ENCODE measurements around the gene LDB2.

The LDB2 gene

DNA sequence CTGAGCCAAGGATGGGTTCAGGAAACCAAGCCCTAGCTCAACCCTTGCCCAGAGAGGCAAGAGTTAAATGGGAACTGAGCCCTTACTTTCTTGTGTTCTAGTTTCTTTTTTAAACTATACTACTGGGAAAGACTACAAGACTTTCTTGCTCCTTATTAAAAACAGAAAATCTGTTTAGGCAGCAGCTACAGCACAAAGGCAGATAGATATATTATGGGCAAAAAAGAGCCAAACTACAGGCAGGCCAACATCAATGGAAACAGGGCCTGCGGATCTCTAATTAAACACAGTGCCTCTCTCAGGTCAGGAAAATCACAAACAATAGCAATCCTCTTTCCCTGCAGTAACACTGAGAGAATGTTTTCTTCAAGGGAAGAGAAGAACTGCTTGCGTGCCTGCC, 226.0 kb downstream of the LDB2 start:
- no peak overlapping the region for H3K4me3 ChIP-seq (ENCODE audit: low read depth, low read length)
- no peak for DNase-seq (ENCODE audit: low read depth)
- TF ChIP-seq CTCF (IDR thresholded peaks at IDR 0.05; ENCODE audit: insufficient read depth, low read depth, low read length, missing control alignments): no peak

DNA sequence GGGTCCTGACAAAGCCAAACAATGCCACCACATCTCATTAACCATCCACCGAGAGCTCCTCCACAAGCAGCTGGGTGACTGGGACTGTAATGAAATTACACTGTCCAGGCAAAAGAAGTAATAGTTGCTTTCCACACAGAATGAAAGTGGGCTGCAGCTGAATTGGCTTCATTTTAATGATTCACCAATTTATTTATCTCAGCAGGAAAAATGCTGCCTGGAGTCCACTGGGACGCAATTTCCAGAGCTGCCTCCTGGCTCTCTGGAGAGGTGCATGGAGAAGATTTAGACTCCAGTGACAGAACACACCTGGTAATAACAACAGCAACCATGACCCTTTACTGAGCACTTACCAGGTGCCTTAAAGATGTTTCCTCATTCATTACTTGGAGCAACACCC, 226.7 kb downstream of the LDB2 start:
- TF ChIP-seq CTCF (IDR thresholded peaks at IDR 0.05; ENCODE audit: insufficient read depth, low read depth, low read length, missing control alignments): no peak
- DNase-seq (ENCODE audit: low read depth): no peak
- no peak overlapping the region for H3K4me3 ChIP-seq (ENCODE audit: low read depth, low read length)

GRCh38 chr4:16670727-16671126, 227.7 kb downstream of the LDB2 start:
- H3K4me3 ChIP-seq (ENCODE audit: low read depth, low read length): no peak overlapping the region
- DNase-seq (ENCODE audit: low read depth): no peak
- no peak for TF ChIP-seq CTCF (IDR thresholded peaks at IDR 0.05; ENCODE audit: insufficient read depth, low read depth, low read length, missing control alignments)

- no peak overlapping the region for H3K4me3 ChIP-seq (ENCODE audit: low read depth, low read length)
- DNase-seq (ENCODE audit: low read depth): no peak
- TF ChIP-seq CTCF (IDR thresholded peaks at IDR 0.05; ENCODE audit: insufficient read depth, low read depth, low read length, missing control alignments): no peak
Observed at GRCh38 chr4:16669036-16669435, 229.4 kb downstream of the LDB2 start.

GRCh38 chr4:16668488-16668887, 230.0 kb downstream of the LDB2 start:
- DNase-seq (ENCODE audit: low read depth): no peak
- H3K4me3 ChIP-seq (ENCODE audit: low read depth, low read length): no peak overlapping the region
- TF ChIP-seq CTCF (IDR thresholded peaks at IDR 0.05; ENCODE audit: insufficient read depth, low read depth, low read length, missing control alignments): no peak

- no peak for DNase-seq (ENCODE audit: low read depth)
- H3K4me3 ChIP-seq (ENCODE audit: low read depth, low read length): no peak overlapping the region
- TF ChIP-seq CTCF (IDR thresholded peaks at IDR 0.05; ENCODE audit: insufficient read depth, low read depth, low read length, missing control alignments): no peak
Observed at GRCh38 chr4:16667464-16667863, 231.0 kb downstream of the LDB2 start.

DNA sequence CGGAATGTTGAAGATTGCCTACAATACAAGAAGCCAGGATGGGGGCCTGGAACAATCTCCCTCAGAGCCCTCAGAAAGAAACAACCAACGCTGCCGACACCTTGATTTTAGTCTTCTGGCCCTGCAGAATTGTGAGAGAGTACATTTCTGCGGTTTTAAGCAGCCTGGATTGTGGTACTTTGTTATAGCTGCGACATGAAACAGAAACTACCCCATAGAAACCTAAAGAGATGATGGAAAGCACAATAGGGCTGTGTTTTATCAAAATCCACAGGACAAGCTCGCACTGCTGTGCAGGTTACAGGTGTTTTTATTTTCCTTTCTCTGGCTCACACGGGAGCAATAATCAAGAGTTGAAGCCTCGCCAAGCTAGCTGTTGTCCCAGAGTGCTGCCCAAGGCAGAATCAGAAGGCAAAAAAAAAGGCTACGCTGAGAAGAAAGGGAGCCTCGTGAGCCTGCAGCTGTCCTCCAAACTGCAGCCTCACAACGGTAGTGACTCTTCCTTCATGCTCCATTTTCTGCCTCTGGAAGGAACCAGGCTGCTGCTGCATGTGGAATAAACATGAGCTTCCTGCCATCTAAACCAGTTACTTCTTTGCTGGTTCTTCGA, 232.4 kb downstream of the LDB2 start:
- no peak overlapping the region for H3K4me3 ChIP-seq (ENCODE audit: low read depth, low read length)
- no peak for TF ChIP-seq CTCF (IDR thresholded peaks at IDR 0.05; ENCODE audit: insufficient read depth, low read depth, low read length, missing control alignments)
- DNase-seq (ENCODE audit: low read depth): no peak

All from GM12865 (cell line).